ENCODE data around the gene P4HTM. TPM values are rescaled to one million over a fixed set of nuclear protein-coding genes. Genes with fewer than 3 reads are reported as not detected.

P4HTM gene
- total RNA-seq, 2 donors from 2014 or later, result 57.6 to 75.1 TPM

- Histone ChIP-seq H3K36me3 (peaks cover 59% of the 10 kb centered on the region), H3K27ac (no peak overlapping the region), H3K9me3 (no peaks in the 10 kb centered on the region), H3K27me3 (replicated peaks; ENCODE audit: insufficient read depth) (no peaks in the 10 kb centered on the region), H3K4me3 (no peak overlapping the region), H3K4me1 (ENCODE audit: control insufficient read depth in 1 of 2, low read depth in 2 of 2) (no peaks in the 10 kb centered on the region)
- DNase-seq (ENCODE audit: low spot score), result no peak
- ATAC-seq (ENCODE audit: insufficient number of reproducible peaks, low FRiP score, low read depth), result no peak
- TF ChIP-seq CTCF (IDR thresholded peaks at IDR 0.05), result no peak
Measured at GRCh38 chr3:49054344-49054862, 64.4 kb downstream of the P4HTM start.

Other genes starting within 250 kb of the P4HTM start
- gene PRKAR2A, start 142.4 kb upstream of the P4HTM start, total RNA-seq, result 10 to 100 TPM; 66.4 to 69.5 TPM
- gene SLC25A20, start 91.4 kb upstream of the P4HTM start, total RNA-seq, result 10 to 100 TPM; 12.3 to 27.1 TPM
- gene ARIH2, start 71.4 kb upstream of the P4HTM start, total RNA-seq, result 100 to 1,000 TPM in 1 of 2 donors, 10 to 100 TPM in 1; 90.4 to 162 TPM
- 100 to 1,000 TPM in 1 of 2 donors, 10 to 100 TPM in 1; 89.9 to 121 TPM for gene WDR6, start 17.1 kb downstream of the P4HTM start, total RNA-seq
- gene DALRD3, start 28.3 kb downstream of the P4HTM start, total RNA-seq, result 10 to 100 TPM; 16.8 to 36.8 TPM
- 100 to 1,000 TPM in 1 of 2 donors, 10 to 100 TPM in 1; 65.7 to 164 TPM for gene NDUFAF3, start 31.9 kb downstream of the P4HTM start, total RNA-seq
- 10 to 100 TPM; 56.0 to 96.2 TPM for gene IMPDH2, start 39.2 kb downstream of the P4HTM start, total RNA-seq
- gene QRICH1, start 103.8 kb downstream of the P4HTM start, total RNA-seq, result 100 to 1,000 TPM in 1 of 2 donors, 10 to 100 TPM in 1; 83.7 to 110 TPM
- gene QARS1, start 114.5 kb downstream of the P4HTM start, total RNA-seq, result 100 to 1,000 TPM; 143 to 179 TPM
- 10 to 100 TPM; 56.3 to 62.5 TPM for gene USP19, start 130.6 kb downstream of the P4HTM start, total RNA-seq
- 100 to 1,000 TPM; 764 to 806 TPM for gene LAMB2, start 142.8 kb downstream of the P4HTM start, total RNA-seq
- gene CCDC71, start 176.1 kb downstream of the P4HTM start, total RNA-seq, result 10 to 100 TPM; 28.8 to 28.9 TPM
- gene KLHDC8B, start 181.4 kb downstream of the P4HTM start, total RNA-seq, result 10 to 100 TPM; 22.4 to 29.8 TPM